ENCODE data around the gene LY6G5C. TPM values are rescaled to one million over a fixed set of nuclear protein-coding genes. Genes with fewer than 3 reads are reported as not detected.
A peak's percentile ranks its signal among the peaks of the same experiment; 100 is the strongest.

LY6G5C gene
- polyA plus RNA-seq, 3 donors: 4.8 to 7.3 (median 5.8) TPM

DNA sequence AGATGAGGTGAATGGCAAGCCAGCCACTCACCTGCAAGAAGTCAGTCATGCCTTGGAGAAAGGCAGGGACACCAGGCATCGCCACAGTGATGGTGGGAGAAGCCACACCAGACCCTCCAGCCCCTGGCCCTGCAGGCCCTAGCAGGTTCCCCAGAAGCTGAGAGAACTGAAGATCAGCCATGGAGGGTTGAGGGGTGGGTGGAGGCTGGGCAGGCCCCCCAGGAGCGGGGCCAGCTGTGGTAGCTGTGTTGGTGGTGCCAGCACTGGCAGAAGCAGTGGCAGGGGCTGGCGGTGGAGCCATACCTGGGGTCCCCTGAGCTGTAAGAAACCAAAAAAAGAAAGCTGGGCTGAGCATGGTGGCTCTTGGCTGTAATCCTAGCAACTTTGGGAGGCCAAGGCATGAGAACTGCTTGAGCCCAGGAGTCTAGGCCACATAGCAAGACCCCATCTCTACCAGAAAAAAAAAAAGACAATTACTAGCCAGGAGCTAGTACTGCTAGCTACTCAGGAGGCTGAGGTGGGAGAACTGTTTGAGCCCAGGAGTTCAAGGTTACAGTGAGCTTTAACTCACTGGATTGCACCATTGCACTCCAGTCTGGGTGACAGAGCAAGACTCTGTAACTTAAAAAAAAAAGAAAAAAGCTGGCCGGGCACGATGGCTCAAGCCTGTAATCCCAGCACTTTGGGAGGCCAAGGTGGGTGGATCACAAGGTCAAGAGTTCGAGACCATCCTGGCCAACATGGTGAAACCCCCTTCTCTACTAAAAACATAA lies 37.9 kb downstream of the LY6G5C start:
- TF ChIP-seq, protein P1, sequence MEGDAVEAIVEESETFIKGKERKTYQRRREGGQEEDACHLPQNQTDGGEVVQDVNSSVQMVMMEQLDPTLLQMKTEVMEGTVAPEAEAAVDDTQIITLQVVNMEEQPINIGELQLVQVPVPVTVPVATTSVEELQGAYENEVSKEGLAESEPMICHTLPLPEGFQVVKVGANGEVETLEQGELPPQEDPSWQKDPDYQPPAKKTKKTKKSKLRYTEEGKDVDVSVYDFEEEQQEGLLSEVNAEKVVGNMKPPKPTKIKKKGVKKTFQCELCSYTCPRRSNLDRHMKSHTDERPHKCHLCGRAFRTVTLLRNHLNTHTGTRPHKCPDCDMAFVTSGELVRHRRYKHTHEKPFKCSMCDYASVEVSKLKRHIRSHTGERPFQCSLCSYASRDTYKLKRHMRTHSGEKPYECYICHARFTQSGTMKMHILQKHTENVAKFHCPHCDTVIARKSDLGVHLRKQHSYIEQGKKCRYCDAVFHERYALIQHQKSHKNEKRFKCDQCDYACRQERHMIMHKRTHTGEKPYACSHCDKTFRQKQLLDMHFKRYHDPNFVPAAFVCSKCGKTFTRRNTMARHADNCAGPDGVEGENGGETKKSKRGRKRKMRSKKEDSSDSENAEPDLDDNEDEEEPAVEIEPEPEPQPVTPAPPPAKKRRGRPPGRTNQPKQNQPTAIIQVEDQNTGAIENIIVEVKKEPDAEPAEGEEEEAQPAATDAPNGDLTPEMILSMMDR (IDR thresholded peaks at IDR 0.05): no peak
- intact Hi-C loops (cut with micrococcal nuclease): no loop called here
- no peaks in the 10 kb centered on the region for H3K4me1 ChIP-seq (ENCODE audit: control insufficient read depth in 1 of 2, insufficient read depth in 2 of 2, low read length in 2 of 2)
- H3K4me1 Mint-ChIP-seq: no peaks in the 10 kb centered on the region
- peak overlapping the region in 1 of 2 donors; percentile 26 for H3K27ac ChIP-seq (ENCODE audit: low read depth in 1 of 2, low read length in 2 of 2)
- peaks cover 81 to 99% of the 10 kb centered on the region in 2 donors for H3K36me3 Mint-ChIP-seq
- peaks cover 79% of the 10 kb centered on the region for H4K20me1 ChIP-seq (ENCODE audit: insufficient read depth, low read length)
- peak overlapping the region in 1 of 7 donors; percentile 18 for H3K27ac Mint-ChIP-seq
- 100% methylated on average over 3 of the region's 6 CpGs for WGBS (ENCODE audit: insufficient coverage)
- no peaks in the 10 kb centered on the region for H3K27me3 ChIP-seq (ENCODE audit: control insufficient read depth in 2 of 2, insufficient read depth in 2 of 2, low read length in 2 of 2)
- no peak overlapping the region for H2AFZ ChIP-seq (ENCODE audit: insufficient read depth, low read depth, low read length, poor library complexity, severe bottlenecking)
- peaks cover 94 to 98% of the 10 kb centered on the region in 2 donors for H3K36me3 ChIP-seq (replicated peaks in 1 of 2; ENCODE audit: control insufficient read depth in 1 of 2, insufficient read depth in 2 of 2, low read length in 2 of 2)
- no peak overlapping the region for H3K4me3 Mint-ChIP-seq
- DNase-seq: no peak
- H3K79me2 ChIP-seq (ENCODE audit: insufficient read depth, low read length): peaks cover 6% of the 10 kb centered on the region
- H3K4me2 ChIP-seq (replicated peaks; ENCODE audit: extremely low read depth, low read length, poor library complexity, severe bottlenecking): no peak overlapping the region
- H3K4me3 ChIP-seq (replicated peaks in 1 of 3; ENCODE audit: low read depth in 2 of 3, low read length in 3 of 3): no peak overlapping the region
- H3K9ac ChIP-seq (ENCODE audit: insufficient read depth, low read length, poor library complexity, severe bottlenecking): no peak overlapping the region
- H3K9me3 ChIP-seq (replicated peaks in 1 of 2; ENCODE audit: control insufficient read depth in 1 of 2, insufficient read depth in 1 of 2, low read length in 2 of 2): no peaks in the 10 kb centered on the region
- no peaks in the 10 kb centered on the region for H3K9me3 Mint-ChIP-seq
- no peaks in the 10 kb centered on the region for H3K27me3 Mint-ChIP-seq (ENCODE audit: low read depth in 3 of 3)

DNA sequence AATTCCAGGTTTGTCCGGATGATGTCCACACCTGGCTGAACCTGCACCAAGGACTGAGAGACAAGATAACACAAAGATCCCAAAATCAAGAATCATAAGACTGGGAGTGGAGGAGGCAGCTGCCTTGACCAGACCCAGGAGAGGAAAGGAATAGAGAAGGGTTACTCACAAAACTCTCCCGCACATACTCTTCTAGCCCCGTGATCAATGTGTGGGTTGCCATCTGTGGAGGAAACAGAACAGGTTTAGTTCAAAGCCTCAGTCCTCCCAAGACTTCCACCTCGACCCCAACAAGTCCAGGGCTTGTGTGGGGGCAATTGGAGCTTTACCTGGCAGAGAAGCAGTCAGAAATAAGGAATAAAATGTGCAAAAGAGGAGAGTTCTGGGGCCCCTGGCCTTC lies 39.5 kb downstream of the LY6G5C start:
- Mint-ChIP-seq H3K4me1 (no peaks in the 10 kb centered on the region), H3K9me3 (no peaks in the 10 kb centered on the region), H3K4me3 (no peak overlapping the region), H3K27me3 (ENCODE audit: low read depth in 3 of 3) (no peaks in the 10 kb centered on the region), H3K27ac (peak overlapping the region in 2 of 7 donors; percentile 3 to 65), H3K36me3 (peaks cover 82 to 97% of the 10 kb centered on the region in 2 donors)
- Histone ChIP-seq H3K4me3 (replicated peaks in 1 of 3; ENCODE audit: low read depth in 2 of 3, low read length in 3 of 3) (no peak overlapping the region), H3K36me3 (replicated peaks in 1 of 2; ENCODE audit: control insufficient read depth in 1 of 2, insufficient read depth in 2 of 2, low read length in 2 of 2) (peaks cover 94 to 99% of the 10 kb centered on the region in 2 donors), H3K27me3 (ENCODE audit: control insufficient read depth in 2 of 2, insufficient read depth in 2 of 2, low read length in 2 of 2) (no peaks in the 10 kb centered on the region), H4K20me1 (ENCODE audit: insufficient read depth, low read length) (peaks cover 84% of the 10 kb centered on the region), H3K9me3 (replicated peaks in 1 of 2; ENCODE audit: control insufficient read depth in 1 of 2, insufficient read depth in 1 of 2, low read length in 2 of 2) (no peaks in the 10 kb centered on the region), H3K27ac (ENCODE audit: low read depth in 1 of 2, low read length in 2 of 2) (no peak overlapping the region), H3K79me2 (ENCODE audit: insufficient read depth, low read length) (no peaks in the 10 kb centered on the region), H3K4me1 (ENCODE audit: control insufficient read depth in 1 of 2, insufficient read depth in 2 of 2, low read length in 2 of 2) (no peaks in the 10 kb centered on the region), H2AFZ (ENCODE audit: insufficient read depth, low read depth, low read length, poor library complexity, severe bottlenecking) (no peak overlapping the region), H3K9ac (ENCODE audit: insufficient read depth, low read length, poor library complexity, severe bottlenecking) (no peak overlapping the region), H3K4me2 (replicated peaks; ENCODE audit: extremely low read depth, low read length, poor library complexity, severe bottlenecking) (no peak overlapping the region)
- TF ChIP-seq, protein P1 (IDR thresholded peaks at IDR 0.05): no peak
- intact Hi-C loops (cut with micrococcal nuclease): no loop called here
- no peak for DNase-seq
- no CpG with 5 or more reads among the region's 4 CpGs for WGBS (ENCODE audit: insufficient coverage)

Data from CD14-positive monocyte (primary cell).